NCI-H2029 treated with DMSO at 0.1 percent for 48 hours (cell line): ENCODE data around the gene PTDSS2.

Source experiments
- DNase-seq: peaks from one replicate; lab custom pipeline; 2025; lab: John Stamatoyannopoulos, UW

The PTDSS2 gene

GRCh38 chr11:447923-448731 lies 2.0 kb upstream of the PTDSS2 start:
- DNase-seq, result peak; percentile 87

- DNase-seq, result peak; percentile 13
Measured at GRCh38 chr11:450809-451451, 851 bp downstream of the PTDSS2 start.

- no peak for DNase-seq
Measured at GRCh38 chr11:451738-452137, 1.7 kb downstream of the PTDSS2 start.

- no peak for DNase-seq
Measured at GRCh38 chr11:452203-452744, 2.2 kb downstream of the PTDSS2 start.

GRCh38 chr11:452916-453527 lies 2.9 kb downstream of the PTDSS2 start:
- no peak for DNase-seq

GRCh38 chr11:453564-453963 lies 3.5 kb downstream of the PTDSS2 start:
- no peak for DNase-seq

- no peak for DNase-seq
Measured at GRCh38 chr11:454043-454442, 4.0 kb downstream of the PTDSS2 start.

GRCh38 chr11:454801-455565 lies 4.9 kb downstream of the PTDSS2 start:
- no peak for DNase-seq

- DNase-seq, result no peak
Measured at GRCh38 chr11:455566-456147, 5.6 kb downstream of the PTDSS2 start.

- no peak for DNase-seq
Measured at GRCh38 chr11:456533-456932, 6.5 kb downstream of the PTDSS2 start.

GRCh38 chr11:457111-457760 lies 7.2 kb downstream of the PTDSS2 start:
- DNase-seq, result no peak

- DNase-seq, result no peak
Measured at GRCh38 chr11:459511-460220, 9.6 kb downstream of the PTDSS2 start.

- no peak for DNase-seq
Measured at GRCh38 chr11:460331-461199, 10.5 kb downstream of the PTDSS2 start.

GRCh38 chr11:461626-462025 lies 11.5 kb downstream of the PTDSS2 start:
- DNase-seq, result no peak

GRCh38 chr11:462107-462890 lies 12.2 kb downstream of the PTDSS2 start:
- DNase-seq, result no peak

GRCh38 chr11:464316-464715 lies 14.2 kb downstream of the PTDSS2 start:
- DNase-seq, result no peak

- no peak for DNase-seq
Measured at GRCh38 chr11:465896-466530, 15.9 kb downstream of the PTDSS2 start.

- DNase-seq, result no peak
Measured at GRCh38 chr11:468036-468435, 18.0 kb downstream of the PTDSS2 start.
